Measurements from ENCODE around the gene GRM3.

DNA sequence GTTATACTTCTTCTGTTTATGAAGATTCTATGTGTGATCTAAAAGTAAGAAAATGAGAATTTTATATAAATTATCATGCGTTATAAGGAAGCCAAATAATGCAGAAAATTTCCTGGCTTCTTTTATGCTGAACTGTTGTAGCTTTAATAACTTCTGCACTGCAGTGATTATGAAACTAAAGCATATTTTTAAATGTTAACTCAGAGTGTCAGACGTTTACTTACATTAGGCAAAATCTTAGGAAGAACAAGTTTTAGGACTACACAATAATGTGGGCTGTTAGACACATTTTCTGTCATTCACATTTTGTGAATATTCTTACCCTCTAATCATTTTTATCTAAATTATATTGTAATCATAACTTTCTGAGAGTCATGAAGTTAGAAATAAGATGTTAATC, 22.0 kb downstream of the GRM3 start:
- TF ChIP-seq EZH2 (IDR thresholded peaks at IDR 0.05), result no peak
- TF ChIP-seq POLR2AphosphoS5 (IDR thresholded peaks at IDR 0.05; ENCODE audit: borderline replicate concordance, low read depth, low read length), result no peak

Data from SK-N-MC (cell line).